GM18526 (cell line): ENCODE results near the gene KCNJ1.

Source experiments
- POLR2A ChIP-seq: IDR thresholded peaks from 3 replicates; pipeline ENCODE4 v1.6.1; 2011; ENCODE audit not compliant: insufficient read length; ENCODE audit errors: extremely low read depth

KCNJ1 gene

DNA sequence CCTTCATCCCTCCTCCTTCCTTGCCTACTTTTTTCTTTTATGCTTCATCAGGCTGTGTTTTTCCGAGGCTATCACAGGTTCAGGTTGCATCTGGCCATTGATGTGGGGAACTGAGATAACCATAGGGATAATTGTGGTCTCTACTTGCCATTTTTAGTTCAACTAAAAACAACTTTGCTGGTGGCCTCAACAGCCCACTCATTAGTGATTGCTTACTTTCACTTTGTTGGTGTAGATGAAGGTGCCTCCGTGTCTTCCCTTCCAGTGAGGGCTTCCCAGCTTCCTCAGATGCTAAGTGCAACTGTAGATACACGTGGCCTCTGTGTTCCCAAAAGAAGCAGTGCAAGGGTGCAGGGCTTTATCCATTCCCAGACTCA is 35.0 kb downstream of the KCNJ1 start:
- no peak for TF ChIP-seq POLR2A

DNA sequence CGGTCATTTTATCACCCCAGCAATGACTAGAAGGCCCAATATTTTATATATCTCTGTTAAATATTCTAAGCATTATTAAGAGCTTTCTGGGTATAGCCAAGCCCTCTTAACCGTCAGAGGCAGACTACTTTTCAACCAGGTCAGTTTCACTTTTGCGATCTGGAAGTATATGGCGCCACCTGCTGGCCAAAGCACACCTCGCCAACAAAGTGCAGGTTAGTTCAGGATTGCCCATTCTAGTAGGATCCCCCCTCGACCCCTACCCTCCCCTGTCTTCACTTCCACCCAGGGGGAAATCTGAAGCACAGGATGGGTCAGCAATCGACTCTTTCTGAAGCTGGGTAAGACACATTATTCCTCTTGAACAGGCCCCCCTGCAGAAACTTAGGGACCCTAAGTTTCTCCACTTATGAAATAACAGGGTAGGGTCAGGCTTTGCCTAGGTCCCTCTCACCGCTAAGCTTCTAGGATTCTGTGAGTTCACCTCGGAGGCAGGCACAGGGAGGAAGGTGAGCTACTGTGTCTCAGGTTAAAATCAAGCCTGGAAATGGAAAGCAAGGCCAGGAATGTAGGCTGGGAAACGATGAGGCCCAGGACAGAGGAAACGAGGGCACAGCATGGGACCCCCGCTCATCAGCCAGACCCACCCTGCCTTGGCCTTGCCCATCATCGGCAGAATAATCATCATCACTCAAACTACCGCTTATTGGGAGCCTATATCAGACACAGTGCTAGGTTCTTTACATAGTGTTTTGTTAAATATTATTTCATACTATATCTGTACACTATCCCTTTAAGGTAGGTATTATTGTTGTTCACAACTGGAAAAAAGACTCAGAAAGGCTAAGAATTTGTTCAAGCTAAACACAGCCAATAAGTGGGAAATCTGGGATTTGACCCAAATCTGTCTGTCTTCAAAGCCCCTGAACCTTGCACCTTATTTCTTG is 35.6 kb downstream of the KCNJ1 start:
- no peak for TF ChIP-seq POLR2A

DNA sequence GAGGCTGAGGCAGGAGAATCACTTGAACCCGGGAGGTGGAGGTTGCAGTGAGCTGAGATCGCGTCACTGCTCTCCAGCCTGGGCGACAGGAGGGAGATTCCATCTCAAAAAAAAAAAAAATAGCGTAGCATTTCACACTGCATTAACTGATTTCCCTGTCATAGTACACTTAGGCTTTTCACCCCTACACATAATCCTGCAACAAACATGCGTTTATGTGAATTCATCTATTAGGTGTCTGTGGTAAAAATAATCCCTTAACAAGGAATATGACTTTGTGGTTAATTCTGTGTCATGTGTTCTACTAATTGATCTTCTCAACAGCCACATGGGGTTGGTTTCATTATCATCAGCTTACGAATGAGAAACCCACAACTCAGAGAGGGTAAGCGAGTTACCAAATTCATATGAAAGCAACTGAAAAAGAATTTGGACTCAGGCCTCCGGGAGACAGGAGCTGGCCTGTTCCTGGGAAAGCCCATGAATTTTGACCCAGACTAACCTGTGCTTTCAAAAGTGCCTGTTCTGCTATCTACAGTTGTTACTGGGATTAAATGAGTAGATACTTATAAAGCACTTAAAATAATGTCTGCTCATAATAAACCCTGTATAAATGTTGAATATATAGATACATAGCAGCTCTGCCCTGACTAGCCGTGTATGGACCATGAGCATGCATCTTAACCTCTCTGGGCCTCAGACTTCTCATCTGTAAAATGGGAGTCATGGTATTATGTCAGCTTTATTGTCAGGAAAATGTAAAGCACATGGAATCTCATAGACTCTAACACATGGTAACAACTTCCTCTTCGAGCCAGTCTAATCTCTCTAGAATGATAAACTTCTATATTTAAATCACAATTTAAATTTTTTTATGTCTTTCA is 36.6 kb downstream of the KCNJ1 start:
- no peak for TF ChIP-seq POLR2A

DNA sequence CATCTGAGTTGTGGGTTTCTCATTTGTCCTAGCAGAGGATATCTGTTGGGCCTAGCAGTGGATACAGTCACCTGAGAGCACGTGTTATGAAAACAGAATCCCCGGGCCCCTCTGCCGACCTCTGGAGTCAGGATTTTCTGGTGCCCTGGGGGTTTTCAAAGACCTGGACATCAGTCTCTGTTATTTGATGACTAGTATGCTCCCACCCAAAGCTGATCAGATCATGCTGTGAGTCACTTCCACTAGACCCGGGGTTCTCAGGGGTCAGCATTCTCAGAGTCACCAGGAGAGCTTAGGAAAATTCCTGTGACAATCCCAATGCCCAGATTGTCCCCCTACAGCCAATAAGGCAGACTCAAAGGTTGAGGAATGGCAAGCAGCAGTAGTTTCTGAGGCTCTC is 38.7 kb downstream of the KCNJ1 start:
- no peak for TF ChIP-seq POLR2A

DNA sequence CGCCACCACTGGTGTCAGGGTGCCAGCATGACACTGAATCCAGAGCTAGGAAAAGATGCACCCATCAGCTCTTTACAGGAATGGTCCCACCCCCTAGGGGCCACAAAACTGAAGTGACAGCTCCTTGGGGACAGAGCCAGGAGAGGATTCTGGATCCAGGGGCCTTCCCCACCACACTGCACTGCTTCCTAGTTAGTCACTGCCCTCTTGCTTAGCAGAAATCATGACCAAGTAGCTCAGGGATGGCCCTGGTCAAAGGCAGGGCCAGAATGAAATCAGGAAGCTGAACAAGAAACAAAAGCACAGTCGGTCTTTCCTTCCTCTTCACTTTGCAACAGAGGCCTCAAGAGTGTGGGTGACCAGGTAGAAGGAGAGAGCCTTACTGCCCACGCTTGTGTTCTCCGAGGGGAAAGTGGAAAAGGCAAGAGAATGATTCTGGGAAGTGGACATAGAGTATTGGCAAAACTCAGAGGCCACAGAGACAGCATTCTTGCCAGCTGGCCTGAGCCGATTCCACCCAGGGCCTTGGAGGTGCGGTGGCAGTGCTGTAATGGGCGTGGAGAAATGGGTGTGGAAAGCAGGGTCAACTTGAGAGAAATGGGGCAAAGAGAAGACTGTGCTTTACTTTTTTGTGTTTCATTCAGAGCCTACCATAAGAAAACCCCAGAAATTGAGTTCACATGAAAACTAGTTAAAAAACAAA is 39.8 kb downstream of the KCNJ1 start:
- no peak for TF ChIP-seq POLR2A

DNA sequence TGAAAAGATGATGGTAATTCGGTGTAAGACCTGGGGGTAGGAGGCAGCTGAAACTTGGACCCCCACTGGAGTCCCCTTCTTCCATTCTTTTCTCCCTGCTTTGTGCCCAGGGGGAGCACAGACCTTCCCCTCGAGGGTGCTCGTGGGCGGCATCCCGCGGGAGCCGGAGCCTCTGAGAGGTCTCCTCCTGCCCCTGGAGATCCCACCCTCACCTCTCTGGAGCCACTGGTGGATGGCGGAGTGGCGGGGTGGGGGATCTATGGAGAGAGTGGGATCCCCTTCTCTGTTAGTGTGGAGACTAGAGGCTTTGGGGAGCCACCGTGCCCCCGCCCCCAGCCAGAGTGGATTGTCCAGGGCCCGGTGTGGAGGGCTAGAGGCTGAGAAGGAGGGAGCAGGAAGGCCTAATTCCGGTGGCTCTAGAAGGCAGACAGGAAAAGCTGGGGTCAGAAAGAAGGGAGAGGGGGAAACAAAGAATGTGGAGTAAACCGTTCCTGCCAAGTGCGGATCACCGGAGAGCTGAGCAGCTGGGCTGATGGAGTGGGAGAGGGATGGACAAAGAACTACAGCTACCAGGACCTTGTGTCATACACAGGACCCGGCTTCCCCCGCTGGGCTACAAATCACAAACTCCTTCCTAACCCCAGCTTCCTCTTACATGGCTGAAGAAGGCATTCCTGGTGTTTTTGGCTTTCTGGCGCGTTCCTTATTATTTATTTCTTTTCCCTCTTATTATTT is 41.9 kb downstream of the KCNJ1 start:
- no peak for TF ChIP-seq POLR2A

DNA sequence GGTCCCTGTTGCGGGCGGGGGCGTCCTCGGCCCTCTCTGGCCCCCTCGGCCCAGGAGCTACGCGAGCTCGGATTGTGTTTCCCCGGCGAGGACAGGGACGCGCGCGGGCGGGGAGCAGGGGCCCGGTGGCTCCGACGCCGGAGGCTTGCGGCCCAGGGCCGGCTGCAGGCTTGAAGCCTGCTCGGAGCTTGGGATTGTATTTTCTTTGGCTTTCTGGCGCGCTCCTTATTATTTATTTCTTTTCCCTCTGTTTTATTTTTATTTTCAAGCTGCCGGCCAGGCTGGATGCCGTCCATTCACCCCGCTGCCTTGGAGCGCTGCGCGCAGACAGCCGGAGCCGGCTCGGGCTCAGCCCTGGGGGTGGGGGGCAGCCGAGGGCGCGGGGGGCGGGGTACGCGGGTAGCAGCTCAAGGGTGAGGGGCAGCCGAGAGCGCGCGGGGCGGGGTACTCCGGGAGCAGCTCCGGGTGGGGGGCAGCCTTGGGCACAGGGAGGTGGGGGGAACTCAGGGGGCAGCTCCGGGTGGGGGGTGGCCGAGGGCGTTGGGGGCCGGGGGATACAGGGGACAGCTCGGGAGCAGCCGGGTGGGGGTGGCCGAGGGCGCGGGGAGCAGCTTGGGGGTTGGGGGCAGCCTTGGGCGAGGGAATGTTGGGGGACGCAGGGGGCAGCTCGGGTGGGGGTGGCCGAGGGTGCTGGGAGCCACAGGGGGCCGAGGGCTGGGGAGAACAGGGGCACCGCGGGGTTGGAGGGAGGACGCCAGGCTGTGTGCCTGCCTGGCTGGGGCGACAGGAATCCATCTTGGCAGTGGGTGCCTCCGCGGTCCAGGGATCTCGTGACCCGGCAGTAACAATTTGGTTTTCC is 42.7 kb downstream of the KCNJ1 start:
- no peak for TF ChIP-seq POLR2A

DNA sequence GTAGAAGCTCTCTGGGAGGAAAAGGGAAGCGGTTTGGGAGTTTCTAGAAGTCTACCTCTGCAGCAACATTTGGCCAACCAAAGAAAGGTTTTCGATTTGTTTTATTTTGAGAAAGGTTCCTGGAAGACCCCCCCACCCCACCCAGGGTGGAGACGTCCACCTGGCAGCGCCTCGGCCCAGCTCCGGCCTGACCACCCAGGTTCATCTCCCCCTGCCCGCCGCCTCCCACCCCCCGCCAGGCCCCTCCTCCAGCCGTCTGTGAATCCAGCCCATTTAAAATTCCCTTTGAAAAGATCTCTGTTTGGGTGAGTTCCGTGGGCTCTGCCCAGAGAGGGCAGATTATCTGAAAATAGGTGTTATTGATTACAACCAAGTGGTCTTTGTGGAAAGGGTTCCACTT is 43.3 kb downstream of the KCNJ1 start:
- TF ChIP-seq POLR2A = no peak

DNA sequence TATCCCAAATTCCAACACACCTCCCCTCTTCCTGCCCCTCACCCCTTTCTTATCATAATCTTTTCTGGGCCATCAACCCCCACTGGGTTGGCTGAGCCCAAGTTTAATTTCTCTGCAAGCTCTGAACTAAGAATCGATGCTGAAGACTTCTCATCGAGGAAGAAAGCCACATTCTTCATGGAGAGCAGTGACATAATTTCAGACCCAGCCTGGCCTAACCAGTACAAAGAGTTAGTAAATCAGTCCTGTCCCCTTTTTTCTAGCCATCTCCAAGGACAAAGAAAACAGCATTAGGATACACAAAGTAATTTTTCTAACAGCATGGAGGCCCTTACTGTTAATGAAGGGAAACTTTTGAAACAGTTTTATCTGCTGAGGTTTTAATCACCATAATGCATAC is 45.0 kb downstream of the KCNJ1 start:
- TF ChIP-seq POLR2A = no peak

DNA sequence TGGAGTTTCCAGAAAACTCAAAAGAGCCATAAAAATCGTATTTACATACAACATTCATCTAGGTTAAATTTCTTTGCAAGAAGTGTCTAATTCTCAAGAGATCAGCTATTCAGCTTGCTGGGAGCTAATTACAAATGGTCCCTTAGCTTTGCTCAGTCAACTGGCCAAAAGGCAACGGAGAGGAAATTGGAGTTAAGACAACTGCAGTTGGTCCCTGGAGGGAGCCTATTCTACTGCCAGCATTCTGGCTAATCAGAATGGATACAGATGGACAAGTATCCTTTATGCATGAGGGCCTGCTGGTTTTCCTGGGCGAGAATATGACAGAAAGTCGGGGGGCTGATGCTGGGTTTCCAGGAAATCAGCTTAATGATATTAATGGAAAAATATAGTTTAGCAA is 45.5 kb downstream of the KCNJ1 start:
- no peak for TF ChIP-seq POLR2A

DNA sequence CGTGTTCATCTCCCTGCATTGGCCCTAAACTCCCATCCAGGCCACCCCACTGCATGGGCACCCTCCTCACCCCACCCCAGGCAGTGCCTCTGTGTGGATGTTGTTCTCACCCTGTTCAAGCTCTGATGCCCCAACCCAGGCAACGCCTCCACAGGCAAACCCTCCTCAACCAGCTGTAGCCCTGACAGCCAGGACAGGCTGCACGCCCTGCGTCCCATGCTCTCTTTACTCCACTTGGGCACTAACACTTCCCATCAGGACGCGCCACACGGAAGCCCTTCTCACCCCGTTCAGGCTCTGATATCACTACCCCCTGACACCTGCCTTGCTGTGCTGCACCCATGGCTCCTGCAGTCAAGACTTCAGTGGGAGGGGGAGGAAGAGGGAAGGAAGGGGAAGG is 47.9 kb downstream of the KCNJ1 start:
- no peak for TF ChIP-seq POLR2A

DNA sequence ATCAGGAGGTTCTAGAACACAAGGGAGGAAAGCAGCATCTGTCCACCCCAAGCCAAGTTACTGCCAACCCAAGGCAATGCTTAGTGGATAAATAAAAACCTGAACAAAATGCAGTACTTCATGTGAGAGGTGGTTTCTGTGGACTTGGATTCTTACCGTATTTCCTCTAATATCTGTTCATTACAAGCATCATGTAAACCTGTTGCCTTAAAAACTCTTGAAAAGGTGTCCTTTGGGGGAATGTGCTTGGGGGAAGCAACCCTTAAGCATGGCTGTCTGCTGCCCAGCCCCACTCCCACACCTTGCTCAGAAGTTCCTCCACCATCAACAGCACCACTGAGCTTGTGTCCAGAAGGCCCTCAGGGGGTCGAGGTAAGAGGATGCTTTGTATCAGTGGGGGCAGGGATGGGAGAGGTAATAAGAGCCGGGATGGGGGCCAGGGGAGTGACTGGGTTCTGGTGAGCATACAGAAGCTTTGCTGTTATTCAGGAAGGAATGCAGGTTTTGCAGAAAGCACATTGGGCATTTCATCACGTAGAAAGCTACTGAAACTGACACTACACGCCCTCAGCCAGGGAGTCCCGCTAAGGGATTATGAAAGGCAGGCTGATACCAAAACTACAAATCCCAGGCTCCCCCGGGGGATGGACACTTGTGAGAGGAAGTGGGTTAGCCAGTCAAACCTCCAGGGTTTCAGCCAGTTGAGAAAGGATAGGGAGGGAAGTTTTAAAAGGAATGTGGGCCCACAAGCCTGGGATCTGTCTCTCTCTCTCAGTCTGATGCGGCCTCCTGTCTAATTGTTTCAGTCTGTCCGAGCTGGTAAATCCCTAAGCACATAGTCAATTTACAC is 52.0 kb downstream of the KCNJ1 start:
- no peak for TF ChIP-seq POLR2A

DNA sequence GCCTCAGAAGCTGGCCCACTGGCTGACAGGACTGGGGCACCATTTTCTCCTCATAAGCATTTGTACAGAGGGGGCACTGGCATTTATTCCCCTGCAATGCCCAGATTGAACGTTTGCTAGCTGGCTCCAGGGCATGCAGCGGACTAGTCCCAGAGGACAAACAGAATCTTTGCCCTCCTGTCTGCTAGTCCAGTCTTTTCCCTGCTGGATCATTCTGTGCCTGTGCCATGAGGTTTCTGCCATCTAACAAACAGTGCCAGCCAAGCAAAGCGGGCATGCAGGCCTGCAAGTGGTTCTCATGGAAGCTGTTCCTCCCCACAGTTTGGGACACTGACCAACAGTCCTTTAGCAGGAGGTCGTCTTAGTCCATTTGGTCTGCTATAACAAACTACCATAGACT is 53.4 kb downstream of the KCNJ1 start:
- no peak for TF ChIP-seq POLR2A
